HG03571 (cell line): ENCODE data around the gene MRPL36.

Experiments used
- ATAC-seq: cut with Tn5 transposase; IDR thresholded peaks from one replicate; pipeline ENCODE4 v1.9.1; 2021; ENCODE audit not compliant: unreplicated experiment

The MRPL36 gene

DNA sequence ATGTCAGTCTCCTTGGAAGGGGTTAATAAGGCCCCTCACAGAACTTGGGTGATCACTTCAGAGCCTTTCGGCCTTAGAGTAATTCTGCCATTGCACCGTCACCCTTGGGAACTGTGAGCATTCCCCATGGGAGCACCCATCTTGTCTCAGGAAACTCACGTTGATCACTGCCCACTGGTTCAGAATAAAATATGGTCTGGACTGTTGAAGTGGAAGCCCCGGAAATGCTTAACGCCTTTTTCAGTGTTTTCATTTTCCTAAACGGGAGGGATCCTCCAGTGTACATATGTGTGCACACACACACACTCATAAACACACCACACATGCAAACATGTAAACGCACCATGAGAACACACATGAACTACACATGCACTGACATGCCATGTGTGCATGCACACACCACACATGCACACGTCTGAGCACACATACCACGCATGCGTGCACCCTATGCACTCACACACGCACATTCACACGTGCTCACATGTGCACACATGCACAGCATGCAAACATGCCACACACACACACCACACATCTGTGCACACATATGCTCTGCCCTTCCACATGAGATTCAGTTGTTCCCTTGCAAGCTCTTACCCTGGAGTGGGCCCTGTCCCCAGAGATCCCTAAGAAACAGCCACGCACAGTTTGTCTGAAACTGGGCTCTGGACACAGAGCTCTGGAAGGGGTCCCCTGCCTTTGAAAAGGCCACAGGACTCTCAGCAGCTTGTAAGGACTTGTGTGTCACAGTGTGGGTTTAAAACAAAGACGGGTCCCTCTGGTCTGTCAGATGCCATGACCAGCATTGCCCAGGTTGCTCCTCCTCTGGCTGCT is 17.0 kb downstream of the MRPL36 start:
- ATAC-seq, result no peak

DNA sequence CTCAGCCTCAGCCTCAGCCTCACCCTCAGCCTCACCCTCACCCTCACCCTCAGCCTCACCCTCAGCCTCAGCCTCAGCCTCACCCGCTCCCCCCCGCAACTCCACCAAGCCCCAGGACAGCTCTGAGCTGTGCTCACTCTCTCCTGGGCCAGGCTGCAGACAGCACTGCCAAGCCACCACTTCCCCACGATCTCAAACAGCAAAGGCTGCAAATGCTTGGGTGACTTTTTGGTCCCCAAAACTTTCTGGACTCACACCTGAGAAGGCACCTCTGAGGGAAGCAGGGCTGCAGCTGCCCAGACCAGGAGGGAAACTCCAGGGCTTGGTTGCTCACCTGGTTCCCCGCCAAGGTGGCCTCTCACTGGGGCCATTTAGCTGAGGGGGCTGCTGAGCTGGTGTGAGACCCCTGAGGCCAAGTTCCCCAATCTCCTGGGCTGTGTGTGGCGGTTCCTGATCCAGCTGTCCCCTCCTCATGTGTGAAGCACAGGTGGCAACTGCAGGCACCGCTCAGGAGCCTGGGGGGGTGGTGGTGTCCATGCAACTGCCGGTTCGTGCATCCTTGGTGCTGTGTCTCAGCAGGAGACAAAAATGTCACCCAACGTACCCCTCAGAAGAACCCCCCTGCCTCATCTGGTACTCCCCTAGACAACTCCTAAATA is 17.8 kb downstream of the MRPL36 start:
- ATAC-seq, result no peak

DNA sequence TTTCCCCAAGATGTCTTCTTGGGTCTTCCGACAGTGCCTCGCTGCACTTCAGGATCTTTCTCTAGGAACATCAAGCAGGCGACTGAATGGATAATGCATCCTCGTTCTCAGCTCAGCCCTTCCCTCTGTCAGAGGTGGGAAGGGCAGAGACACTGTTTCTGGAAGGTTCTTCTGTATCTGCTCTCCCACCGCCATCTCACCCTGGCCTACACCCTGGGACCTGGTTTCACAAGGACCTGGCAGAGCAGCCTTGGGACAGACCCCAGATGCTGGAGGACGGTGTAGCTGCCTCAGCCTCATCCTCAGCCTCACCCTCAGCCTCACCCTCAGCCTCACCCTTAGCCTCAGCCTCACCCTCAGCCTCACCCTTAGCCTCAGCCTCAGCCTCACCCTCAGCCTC is 18.5 kb downstream of the MRPL36 start:
- ATAC-seq, result no peak

- ATAC-seq, result no peak
Measured at GRCh38 chr5:1780614-1780930, 19.1 kb downstream of the MRPL36 start.

- no peak for ATAC-seq
Measured at GRCh38 chr5:1779782-1780613, 19.6 kb downstream of the MRPL36 start.

DNA sequence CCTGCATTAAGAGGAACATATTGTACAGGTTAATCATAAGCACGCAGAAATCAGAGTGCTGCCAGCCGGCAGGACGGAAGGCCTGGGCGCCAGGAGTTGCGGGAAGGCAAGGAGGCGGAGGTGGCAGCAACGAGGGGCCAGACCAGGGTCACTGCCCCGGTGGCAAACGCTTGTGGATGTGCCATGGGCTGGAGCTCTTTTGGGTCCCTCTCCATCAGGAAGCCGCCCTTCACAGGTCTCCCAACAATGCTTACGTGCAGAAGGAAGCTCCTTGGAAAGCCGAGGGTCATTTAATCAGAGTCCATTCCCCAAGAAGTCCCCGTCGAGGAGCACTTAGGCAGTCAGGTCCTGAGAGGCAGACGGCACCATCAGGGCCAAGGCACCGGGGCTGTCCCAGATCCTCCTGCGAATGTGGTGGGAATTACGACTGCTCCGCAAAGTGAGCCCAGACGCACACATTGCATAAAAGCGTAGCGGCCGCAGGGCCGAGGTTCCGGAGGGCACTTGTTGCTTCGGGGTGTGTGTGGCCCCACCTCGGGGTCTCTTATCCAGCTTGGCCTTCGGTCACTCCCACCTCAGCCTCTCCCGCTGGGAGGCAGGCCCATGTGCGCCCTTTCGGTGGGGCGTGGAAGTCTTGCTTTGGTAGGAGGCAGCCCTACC is 20.5 kb downstream of the MRPL36 start:
- ATAC-seq, result no peak

DNA sequence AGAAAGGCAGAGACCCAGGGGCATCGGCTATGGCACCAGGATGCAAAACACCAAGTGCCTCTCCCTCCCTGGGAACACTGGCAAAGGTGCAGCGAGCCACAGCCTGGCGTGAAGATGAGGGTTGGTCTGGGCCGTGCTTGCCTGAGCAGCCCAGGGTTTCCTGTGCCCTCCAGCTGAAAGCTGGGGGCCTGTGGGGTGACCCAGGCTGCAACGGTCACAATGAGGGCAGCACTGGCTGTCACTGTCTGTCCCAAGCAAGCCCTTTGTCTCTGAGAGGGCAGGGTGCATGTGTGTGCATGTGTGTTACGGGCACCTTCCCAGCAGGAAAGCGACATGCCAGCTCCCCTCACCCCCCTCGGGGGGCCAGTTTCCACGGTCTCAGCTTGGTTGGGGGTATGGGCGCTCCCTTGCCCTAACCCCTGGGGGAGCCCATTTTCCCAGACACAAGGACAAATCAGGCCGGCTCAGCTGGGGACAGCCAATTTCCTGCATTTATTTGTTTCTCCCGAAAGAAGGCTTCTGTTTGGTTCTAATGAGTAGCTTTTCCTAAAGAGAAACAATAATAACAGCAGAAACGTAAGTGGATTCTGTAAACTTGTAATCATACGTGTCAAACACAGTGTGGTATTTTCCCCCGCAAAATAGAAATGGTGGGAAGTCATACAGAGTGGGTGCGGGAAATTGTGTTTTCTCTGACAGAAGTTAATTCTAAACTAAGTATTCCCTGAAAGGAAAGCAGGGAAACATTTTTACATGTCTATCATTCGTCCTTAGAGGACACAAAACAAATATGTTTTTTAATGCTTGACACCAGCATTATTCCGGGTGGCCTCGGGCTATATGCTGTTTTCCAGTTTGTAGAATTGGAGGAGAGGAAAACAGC is 21.3 kb downstream of the MRPL36 start:
- no peak for ATAC-seq

GRCh38 chr5:1777281-1778137 is 22.1 kb downstream of the MRPL36 start:
- no peak for ATAC-seq

- no peak for ATAC-seq
Measured at GRCh38 chr5:1776831-1777230, 22.8 kb downstream of the MRPL36 start.

DNA sequence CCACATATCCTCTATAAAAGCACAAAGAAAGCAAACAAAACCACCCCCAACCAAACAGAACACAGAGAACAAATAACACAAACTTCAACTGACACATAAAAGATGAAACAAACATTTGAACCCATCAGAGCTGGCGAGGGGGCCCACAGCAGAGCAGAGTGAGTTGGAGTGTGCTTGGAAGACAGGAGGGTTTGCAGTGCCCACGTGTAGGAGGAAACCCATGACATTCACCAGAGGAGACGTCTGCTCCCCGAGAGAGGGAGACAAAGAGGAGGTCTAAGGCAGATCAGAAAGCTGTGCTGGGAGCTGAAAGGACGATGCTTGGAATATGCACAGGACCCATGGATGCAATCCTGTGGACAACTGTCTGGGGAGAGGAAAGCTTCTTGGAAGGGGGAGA is 27.0 kb downstream of the MRPL36 start:
- ATAC-seq, result no peak

DNA sequence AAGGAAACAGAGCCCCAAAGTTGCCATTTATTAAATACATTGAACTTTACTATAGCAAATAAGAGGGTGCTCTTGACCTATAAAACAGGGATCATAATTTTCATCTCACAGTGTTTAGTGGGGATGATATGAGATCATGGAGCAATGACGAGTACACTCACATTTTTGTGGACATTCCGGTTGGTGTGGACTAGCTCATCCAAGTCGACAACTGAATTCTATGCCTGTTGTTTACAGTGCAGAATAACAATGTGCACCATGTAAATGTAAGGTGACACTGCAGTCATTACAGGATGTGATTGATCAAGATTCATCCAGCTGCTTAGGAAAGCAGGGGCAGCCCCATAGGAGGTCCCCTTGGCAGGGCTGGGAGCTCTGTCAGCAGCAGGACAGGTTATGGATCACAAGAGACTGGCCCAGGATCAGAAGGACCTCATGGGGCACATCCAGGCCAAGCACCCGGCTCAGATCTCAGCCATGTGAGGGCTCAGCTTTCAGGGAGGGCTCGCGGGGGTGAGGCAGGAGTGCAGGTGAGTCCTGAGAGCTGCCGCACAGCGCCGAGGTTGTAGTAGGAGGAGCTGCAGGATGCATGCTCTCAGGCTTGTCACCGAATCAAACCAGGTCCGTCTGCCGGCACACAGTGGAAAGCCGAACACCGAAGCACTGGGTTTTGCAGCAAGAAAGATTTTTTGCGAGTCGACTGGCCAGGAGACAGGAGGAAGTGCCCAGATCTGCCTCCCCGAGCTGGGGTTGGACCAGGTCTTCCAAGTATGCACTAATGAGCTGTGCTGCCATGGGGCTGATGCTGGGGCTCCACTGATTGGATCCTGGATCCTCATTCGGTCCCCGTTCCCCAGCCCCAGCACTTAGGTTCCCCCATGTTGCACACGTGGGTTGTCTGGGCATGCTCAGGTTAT is 28.2 kb downstream of the MRPL36 start:
- no peak for ATAC-seq

DNA sequence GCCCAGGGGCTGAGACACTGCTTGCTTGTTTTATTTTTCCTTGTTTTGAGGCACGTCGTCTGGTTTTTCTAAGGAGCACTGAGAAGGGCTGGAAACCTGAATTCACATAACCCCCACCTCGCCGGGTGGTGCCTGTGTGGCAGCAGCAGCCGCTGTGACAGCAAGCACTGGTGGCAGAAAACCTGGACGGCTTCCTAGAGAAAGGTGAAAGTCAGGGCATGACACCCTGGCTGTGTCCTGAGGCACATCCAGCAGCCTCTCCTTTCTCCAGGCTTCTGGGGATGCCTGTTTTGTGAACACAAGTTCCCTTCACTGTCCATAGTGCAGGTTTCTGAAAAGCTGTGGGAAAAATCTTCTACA is 29.2 kb downstream of the MRPL36 start:
- no peak for ATAC-seq

DNA sequence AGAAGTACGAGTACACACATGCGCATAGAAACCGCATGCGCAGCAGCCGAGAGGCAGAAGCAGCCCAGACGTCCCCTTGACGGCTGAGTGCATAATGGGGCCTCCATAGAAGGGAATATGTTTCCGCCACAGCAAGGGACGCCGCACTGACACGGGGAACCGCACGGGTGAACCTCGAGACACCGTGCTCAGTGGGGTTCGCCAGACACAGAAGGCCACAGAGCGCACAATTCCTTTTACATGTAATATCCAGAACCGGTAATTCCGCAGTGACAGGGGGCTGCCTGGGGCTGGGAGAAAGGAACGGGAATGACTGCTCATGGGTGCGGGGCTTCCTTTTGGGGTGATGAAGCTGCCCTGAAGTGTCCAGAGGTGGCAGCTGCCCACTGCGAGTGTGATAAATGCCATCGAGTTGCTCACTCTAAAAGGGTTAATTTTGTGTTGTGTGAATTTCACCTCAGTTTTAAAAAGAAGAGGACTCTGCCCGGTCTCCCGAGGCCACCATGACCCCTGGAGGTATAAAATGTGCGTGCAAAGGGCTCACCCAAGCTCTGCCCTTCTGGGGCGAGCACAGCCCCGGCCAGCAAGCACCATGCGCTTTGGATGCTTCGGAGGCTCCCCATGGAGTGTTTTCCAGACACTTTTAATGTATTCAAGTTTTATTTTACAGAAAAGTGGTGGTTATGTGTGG is 29.7 kb downstream of the MRPL36 start:
- ATAC-seq, result no peak

- no peak for ATAC-seq
Measured at GRCh38 chr5:1769017-1769640, 30.5 kb downstream of the MRPL36 start.

DNA sequence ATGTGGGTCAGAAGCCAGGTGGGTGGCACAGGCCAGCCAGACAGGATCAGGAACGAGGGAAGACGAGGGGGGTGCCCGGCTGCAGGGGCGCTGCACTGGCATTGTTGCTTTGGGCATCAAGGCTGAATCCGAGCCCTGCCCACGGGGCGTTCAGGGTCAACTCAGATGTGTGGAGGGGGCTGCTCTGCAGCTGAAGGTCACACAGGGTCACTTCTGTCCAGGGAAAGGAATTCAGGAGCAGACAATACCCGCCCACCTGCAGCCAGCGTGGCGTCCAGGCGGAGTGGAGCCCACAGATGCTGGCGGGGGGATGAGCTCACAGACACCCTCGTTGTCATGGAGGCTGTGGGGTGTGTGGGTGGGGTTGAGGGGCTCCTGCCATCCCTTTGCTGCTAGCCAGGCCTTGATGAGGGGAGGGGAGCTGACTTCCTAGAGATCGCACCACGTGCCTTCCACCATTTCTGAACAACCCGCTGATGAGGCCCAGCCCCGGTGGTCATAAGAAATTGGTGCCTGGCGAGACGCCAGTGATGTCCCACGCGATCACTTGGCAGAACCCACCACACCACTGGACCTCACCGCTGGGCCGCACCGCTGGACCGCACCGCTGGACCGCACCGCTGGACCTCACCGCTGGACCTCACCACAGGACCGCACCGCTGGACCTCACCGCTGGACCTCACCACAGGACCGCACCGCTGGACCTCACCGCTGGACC is 31.2 kb downstream of the MRPL36 start:
- ATAC-seq, result no peak

DNA sequence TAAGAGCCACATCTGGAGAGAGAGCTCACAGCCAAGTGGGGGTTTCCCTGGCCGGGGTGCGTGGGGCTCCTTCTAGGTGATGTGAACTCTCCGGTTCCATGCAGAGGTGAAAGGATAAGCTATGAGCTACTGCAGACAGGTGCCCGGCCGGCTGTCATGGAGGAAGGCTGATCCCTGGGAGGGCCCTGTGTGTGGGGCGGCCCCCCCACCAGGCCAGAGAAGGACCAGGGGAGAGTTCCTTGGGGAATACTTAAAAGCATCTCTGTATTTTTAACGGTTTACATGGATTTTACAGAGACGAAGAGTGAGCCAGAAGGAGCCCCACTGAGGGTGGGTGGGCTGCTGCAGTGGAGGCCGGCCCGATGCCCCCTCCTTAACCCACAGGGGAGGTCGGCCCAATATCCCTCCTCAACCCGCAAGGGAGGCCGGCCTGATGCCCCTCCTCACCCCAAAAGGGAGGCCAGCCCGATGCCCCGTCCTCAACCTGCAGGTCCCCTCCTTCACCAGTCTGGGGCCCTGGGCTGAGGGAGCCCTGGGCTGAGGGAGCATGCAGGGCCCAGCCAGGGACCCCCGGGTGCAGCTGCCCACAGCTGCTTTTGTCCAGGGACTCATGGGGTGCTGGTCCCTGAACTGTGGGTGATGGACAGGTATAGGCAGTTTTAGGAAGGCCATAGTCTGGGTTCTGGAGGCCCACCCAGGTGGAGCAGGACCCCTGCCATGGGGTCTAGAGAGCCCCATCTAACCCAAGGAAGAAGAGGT is 31.9 kb downstream of the MRPL36 start:
- ATAC-seq, result no peak
